ENCODE measurements around the gene TTC28. TPM values are rescaled to one million over a fixed set of nuclear protein-coding genes. Genes with fewer than 3 reads are reported as not detected.
A peak's percentile ranks its signal among the peaks of the same experiment; 100 is the strongest.

The TTC28 gene
- total and polyA plus RNA-seq, 7 experiments from 2014 or later: 0.50 to 8.3 (median 4.2) TPM

DNA sequence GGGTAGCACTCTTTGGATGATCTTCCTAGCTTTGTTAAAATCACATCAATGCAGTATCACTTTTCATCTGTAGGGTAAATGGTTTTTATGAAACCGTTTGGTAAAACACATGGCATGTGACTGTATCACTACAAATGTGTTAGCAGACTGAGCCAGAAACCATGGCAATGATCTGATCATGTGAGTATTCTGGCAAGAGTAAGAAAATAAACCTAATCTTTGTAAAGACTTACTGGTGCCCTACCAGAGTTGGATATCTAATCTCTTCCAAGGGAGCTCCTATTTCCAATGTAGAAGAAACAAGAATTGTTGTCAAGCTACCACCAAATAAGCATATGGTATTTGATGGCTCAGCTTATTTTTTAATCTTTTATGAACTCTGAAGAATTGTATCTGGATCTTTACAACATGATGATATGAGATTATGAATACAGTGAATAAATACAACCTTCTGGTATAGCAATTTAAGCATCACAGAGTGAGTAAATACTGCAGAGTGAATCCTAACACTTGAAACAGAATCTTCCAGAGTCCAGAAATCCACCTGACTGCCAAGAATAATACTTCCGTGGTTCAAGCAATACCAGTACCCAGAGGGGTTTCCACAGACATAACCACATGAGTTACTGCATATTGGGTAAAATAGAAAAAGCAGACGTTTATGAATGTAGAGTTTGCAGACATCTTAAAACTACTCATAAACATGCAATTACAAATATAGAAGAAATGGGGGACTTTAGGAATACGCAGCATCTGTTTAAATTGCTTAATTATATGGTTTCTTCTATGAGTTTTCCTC, 238.8 kb downstream of the TTC28 start:
- POLR2A ChIA-PET: no interaction called here
- H3K4me3 ChIP-seq (ENCODE audit: low read length): no peak overlapping the region
- H3K4me1 ChIP-seq (ENCODE audit: control insufficient read depth in 2 of 2, insufficient read depth in 2 of 2, low read length in 2 of 2): peaks cover 0 to 15% of the 10 kb centered on the region in 2 donors
- H3K4me1 Mint-ChIP-seq: peaks cover 10 to 27% (median 24%) of the 10 kb centered on the region in 7 donors
- no peaks in the 10 kb centered on the region for H3K9me3 Mint-ChIP-seq
- no peak overlapping the region for H3K27ac Mint-ChIP-seq
- no peaks in the 10 kb centered on the region for H3K36me3 ChIP-seq (ENCODE audit: control insufficient read depth in 2 of 3, insufficient read depth in 3 of 3, low read length in 3 of 3)
- H3K4me3 Mint-ChIP-seq: peak overlapping the region in 5 of 10 donors; percentile 46 to 97 (median 94)
- peak in 1 of 9 donors; percentile 15 for DNase-seq
- H3K27me3 ChIP-seq (ENCODE audit: control insufficient read depth in 2 of 2, insufficient read depth in 2 of 2, low read length in 2 of 2): peaks cover 0 to 4% of the 10 kb centered on the region in 2 donors
- H3K27me3 Mint-ChIP-seq: peaks cover 0 to 18% (median 0%) of the 10 kb centered on the region in 5 donors
- H3K9me3 ChIP-seq (ENCODE audit: control insufficient read depth in 2 of 3, low read length in 3 of 3): no peaks in the 10 kb centered on the region
- CTCF ChIA-PET: interaction anchor here (0.7 to 1.2 kb wide), 4 partner anchors 9 to 423 kb away, joined by 3 to 9 read pairs (median 4); no protein-coding TSS in a partner anchor
- no peak overlapping the region for H3K27ac ChIP-seq (ENCODE audit: low read depth, low read length)
- ATAC-seq: no peak
- intact Hi-C loops (cut with micrococcal nuclease): loop anchor here (5.0 to 10.0 kb wide), 5 partner anchors 46 to 1766 kb away; partner anchors contain the start of genes CHEK2 (in 1 of the 2), HSCB (in 1 of the 2), PITPNB (in 1 of the 2) and ZNRF3 (in 1 of the 2)
- no peaks in the 10 kb centered on the region for H3K36me3 Mint-ChIP-seq

DNA sequence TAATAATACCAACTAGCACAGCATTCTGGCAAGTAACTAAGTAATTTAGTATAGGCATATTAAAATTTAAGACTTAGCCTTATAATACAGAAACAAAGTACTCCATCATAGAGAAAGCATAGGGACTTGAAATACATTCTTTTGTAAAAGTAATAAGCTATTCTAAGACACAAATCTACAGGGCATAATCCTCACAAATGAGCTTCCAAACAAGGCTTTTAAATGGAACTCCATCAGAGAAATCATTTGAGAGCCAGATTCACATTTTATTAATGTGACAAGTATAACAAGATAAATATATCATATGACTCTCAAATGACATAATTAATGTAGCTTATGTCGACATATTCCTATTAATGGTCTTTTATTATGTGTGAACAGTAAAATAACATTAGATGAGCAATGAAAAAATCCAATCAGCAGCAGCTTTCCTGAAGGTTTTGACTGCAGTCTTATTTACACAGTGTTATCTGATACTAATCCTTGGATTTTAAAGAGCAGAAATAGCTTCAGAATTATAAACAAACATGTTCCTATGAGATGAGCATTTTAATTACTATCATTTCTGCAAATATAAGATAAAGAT, 241.4 kb downstream of the TTC28 start:
- Mint-ChIP-seq H3K9me3 (no peaks in the 10 kb centered on the region), H3K27ac (no peak overlapping the region), H3K4me3 (no peak overlapping the region), H3K27me3 (peaks cover 0 to 7% (median 0%) of the 10 kb centered on the region in 5 donors), H3K36me3 (no peaks in the 10 kb centered on the region), H3K4me1 (peaks cover 7 to 23% (median 19%) of the 10 kb centered on the region in 7 donors)
- Histone ChIP-seq H3K27ac (ENCODE audit: low read depth, low read length) (no peak overlapping the region), H3K4me1 (ENCODE audit: control insufficient read depth in 2 of 2, insufficient read depth in 2 of 2, low read length in 2 of 2) (peaks cover 0 to 14% of the 10 kb centered on the region in 2 donors), H3K27me3 (ENCODE audit: control insufficient read depth in 2 of 2, insufficient read depth in 2 of 2, low read length in 2 of 2) (no peaks in the 10 kb centered on the region), H3K9me3 (ENCODE audit: control insufficient read depth in 2 of 3, low read length in 3 of 3) (no peaks in the 10 kb centered on the region), H3K4me3 (ENCODE audit: low read length) (no peak overlapping the region), H3K36me3 (ENCODE audit: control insufficient read depth in 2 of 3, insufficient read depth in 3 of 3, low read length in 3 of 3) (no peaks in the 10 kb centered on the region)
- ATAC-seq: no peak
- DNase-seq: no peak
- intact Hi-C loops (cut with micrococcal nuclease): no loop called here
- CTCF ChIA-PET: interaction anchor here (0.5 to 0.6 kb wide), 2 partner anchors 156 to 237 kb away, joined by 3 to 4 read pairs; no protein-coding TSS in a partner anchor
- POLR2A ChIA-PET: no interaction called here

- Mint-ChIP-seq H3K27me3 (peaks cover 0 to 4% (median 0%) of the 10 kb centered on the region in 5 donors), H3K4me1 (peaks cover 0 to 17% (median 8%) of the 10 kb centered on the region in 7 donors), H3K9me3 (no peaks in the 10 kb centered on the region), H3K27ac (no peak overlapping the region), H3K36me3 (peaks cover 0 to 4% (median 0%) of the 10 kb centered on the region in 5 donors), H3K4me3 (no peak overlapping the region)
- Histone ChIP-seq H3K27me3 (ENCODE audit: control insufficient read depth in 2 of 2, insufficient read depth in 2 of 2, low read length in 2 of 2) (no peaks in the 10 kb centered on the region), H3K36me3 (ENCODE audit: control insufficient read depth in 2 of 3, insufficient read depth in 3 of 3, low read length in 3 of 3) (no peaks in the 10 kb centered on the region), H3K9me3 (ENCODE audit: control insufficient read depth in 2 of 3, low read length in 3 of 3) (no peaks in the 10 kb centered on the region), H3K27ac (ENCODE audit: low read depth, low read length) (no peak overlapping the region), H3K4me3 (ENCODE audit: low read length) (no peak overlapping the region), H3K4me1 (ENCODE audit: control insufficient read depth in 2 of 2, insufficient read depth in 2 of 2, low read length in 2 of 2) (peaks cover 0 to 4% of the 10 kb centered on the region in 2 donors)
- intact Hi-C loops (cut with micrococcal nuclease): no loop called here
- ChIA-PET POLR2A (no interaction called here), CTCF (no interaction called here)
- ATAC-seq: no peak
- DNase-seq: no peak
Measured at GRCh38 chr22:28435982-28436381, 243.7 kb downstream of the TTC28 start.

DNA sequence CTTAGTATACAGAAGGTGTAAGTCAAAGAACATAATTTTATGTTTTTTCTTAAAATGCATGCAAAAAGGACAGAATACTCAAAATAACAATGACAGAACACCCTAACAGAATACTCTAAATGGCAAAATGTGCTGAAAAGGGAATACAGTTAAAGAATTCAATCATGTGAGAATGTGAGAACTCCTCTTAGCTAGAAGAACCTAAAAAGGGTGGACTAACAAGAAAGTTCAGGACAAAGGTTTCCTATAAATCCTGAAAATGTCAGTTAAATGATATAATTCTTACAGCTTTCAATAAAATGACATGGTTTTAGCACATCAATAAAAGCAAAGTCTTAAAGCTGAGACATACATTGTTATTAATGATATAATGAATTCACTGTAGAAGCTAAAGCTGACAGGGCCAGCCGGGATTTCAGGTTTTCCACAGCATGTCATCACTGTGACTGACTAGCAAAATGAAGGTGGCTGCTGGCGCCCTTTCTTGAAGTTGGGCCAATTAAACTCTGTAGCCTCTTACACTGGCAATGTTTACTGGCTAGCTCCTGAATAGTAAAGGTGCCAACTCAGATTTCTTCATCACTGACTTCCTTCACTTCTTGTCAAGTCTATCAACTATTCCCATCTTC, 244.4 kb downstream of the TTC28 start:
- Mint-ChIP-seq H3K4me3 (no peak overlapping the region), H3K27me3 (peaks cover 0 to 4% (median 0%) of the 10 kb centered on the region in 5 donors), H3K4me1 (peaks cover 0 to 9% (median under 1%) of the 10 kb centered on the region in 7 donors), H3K36me3 (peaks cover 0 to 4% (median 0%) of the 10 kb centered on the region in 5 donors), H3K9me3 (no peaks in the 10 kb centered on the region), H3K27ac (no peak overlapping the region)
- H3K27ac ChIP-seq (ENCODE audit: low read depth, low read length): no peak overlapping the region
- CTCF ChIA-PET: no interaction called here
- POLR2A ChIA-PET: no interaction called here
- DNase-seq (no peak), ATAC-seq (no peak)
- H3K36me3 ChIP-seq (ENCODE audit: control insufficient read depth in 2 of 3, insufficient read depth in 3 of 3, low read length in 3 of 3): no peaks in the 10 kb centered on the region
- no peak overlapping the region for H3K4me3 ChIP-seq (ENCODE audit: low read length)
- intact Hi-C loops (cut with micrococcal nuclease): no loop called here
- no peaks in the 10 kb centered on the region for H3K9me3 ChIP-seq (ENCODE audit: control insufficient read depth in 2 of 3, low read length in 3 of 3)
- no peaks in the 10 kb centered on the region for H3K4me1 ChIP-seq (ENCODE audit: control insufficient read depth in 2 of 2, insufficient read depth in 2 of 2, low read length in 2 of 2)
- no peaks in the 10 kb centered on the region for H3K27me3 ChIP-seq (ENCODE audit: control insufficient read depth in 2 of 2, insufficient read depth in 2 of 2, low read length in 2 of 2)

- Histone ChIP-seq H3K4me3 (ENCODE audit: low read length) (no peak overlapping the region), H3K9me3 (ENCODE audit: control insufficient read depth in 2 of 3, low read length in 3 of 3) (no peaks in the 10 kb centered on the region), H3K4me1 (ENCODE audit: control insufficient read depth in 2 of 2, insufficient read depth in 2 of 2, low read length in 2 of 2) (no peaks in the 10 kb centered on the region), H3K36me3 (ENCODE audit: control insufficient read depth in 2 of 3, insufficient read depth in 3 of 3, low read length in 3 of 3) (no peaks in the 10 kb centered on the region), H3K27me3 (ENCODE audit: control insufficient read depth in 2 of 2, insufficient read depth in 2 of 2, low read length in 2 of 2) (no peaks in the 10 kb centered on the region), H3K27ac (ENCODE audit: low read depth, low read length) (no peak overlapping the region)
- Mint-ChIP-seq H3K27ac (no peak overlapping the region), H3K36me3 (peaks cover 0 to 8% (median 0%) of the 10 kb centered on the region in 5 donors), H3K4me1 (peaks cover 0 to 3% (median 0%) of the 10 kb centered on the region in 7 donors), H3K4me3 (no peak overlapping the region), H3K27me3 (peaks cover 0 to 4% (median 0%) of the 10 kb centered on the region in 5 donors), H3K9me3 (no peaks in the 10 kb centered on the region)
- CTCF ChIA-PET: no interaction called here
- DNase-seq (no peak), ATAC-seq (no peak)
- intact Hi-C loops (cut with micrococcal nuclease): no loop called here
- POLR2A ChIA-PET: interaction anchor here (0.6 kb wide), 1 partner anchor 144 kb away, joined by 3 read pairs; no protein-coding TSS in a partner anchor
Measured at GRCh38 chr22:28430466-28431025, 249.1 kb downstream of the TTC28 start.

DNA sequence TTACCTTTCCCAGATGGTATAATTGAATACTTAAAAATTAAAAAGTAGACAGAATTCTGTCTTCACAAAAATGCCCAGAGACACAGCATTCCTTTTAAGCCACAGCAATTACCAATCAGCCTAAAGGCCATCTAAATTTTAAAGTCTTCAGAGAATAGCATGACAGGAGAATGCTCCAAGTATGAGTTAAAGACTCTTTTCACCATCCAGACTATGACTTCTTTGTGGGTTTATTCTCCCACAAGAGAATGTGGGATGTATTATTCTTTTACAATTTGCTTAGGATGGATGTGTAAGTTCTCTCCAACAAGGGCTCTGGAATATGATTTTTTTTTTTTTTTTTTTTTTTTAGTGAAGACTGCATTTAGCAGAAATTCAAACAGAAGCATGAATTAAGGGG, 249.9 kb downstream of the TTC28 start:
- no peaks in the 10 kb centered on the region for H3K9me3 ChIP-seq (ENCODE audit: control insufficient read depth in 2 of 3, low read length in 3 of 3)
- no peaks in the 10 kb centered on the region for H3K9me3 Mint-ChIP-seq
- peaks cover 0 to 3% (median 0%) of the 10 kb centered on the region in 7 donors for H3K4me1 Mint-ChIP-seq
- peaks cover 0 to 13% (median 0%) of the 10 kb centered on the region in 5 donors for H3K36me3 Mint-ChIP-seq
- H3K27ac ChIP-seq (ENCODE audit: low read depth, low read length): no peak overlapping the region
- H3K36me3 ChIP-seq (ENCODE audit: control insufficient read depth in 2 of 3, insufficient read depth in 3 of 3, low read length in 3 of 3): no peaks in the 10 kb centered on the region
- peaks cover 0 to 4% (median 0%) of the 10 kb centered on the region in 5 donors for H3K27me3 Mint-ChIP-seq
- POLR2A ChIA-PET: no interaction called here
- ATAC-seq (no peak), DNase-seq (no peak)
- H3K4me1 ChIP-seq (ENCODE audit: control insufficient read depth in 2 of 2, insufficient read depth in 2 of 2, low read length in 2 of 2): no peaks in the 10 kb centered on the region
- H3K4me3 Mint-ChIP-seq: no peak overlapping the region
- no peak overlapping the region for H3K27ac Mint-ChIP-seq
- intact Hi-C loops (cut with micrococcal nuclease): no loop called here
- no peaks in the 10 kb centered on the region for H3K27me3 ChIP-seq (ENCODE audit: control insufficient read depth in 2 of 2, insufficient read depth in 2 of 2, low read length in 2 of 2)
- H3K4me3 ChIP-seq (ENCODE audit: low read length): no peak overlapping the region
- CTCF ChIA-PET: no interaction called here
